Upper lobe of left lung (tissue), 6 donors: ENCODE measurements around the gene FAM89A. TPM values are rescaled to one million over a fixed set of nuclear protein-coding genes. Genes with fewer than 3 reads are reported as not detected.

Experiments
- ATAC-seq, 2 donors: fragments of 200-7000 bp; cut with Tn5 transposase; one replicate each; pipeline ENCODE4 v1.9.1; 2022; ENCODE audit warnings: mild to moderate bottlenecking in 2 of 2, moderate library complexity in 2 of 2; ENCODE audit not compliant: low FRiP score in 2 of 2
- DNase-seq, 2 donors: peaks; one replicate each; pipeline ENCODE4 v3.0.0-alpha.2; 2019 to 2020
- H3K27ac ChIP-seq, 4 donors: fragments of 200-600 bp; sonication (generic); one replicate each; pipeline ENCODE4 v1.5.1; 2016 to 2019
- H3K27me3 ChIP-seq, 4 donors: fragments of 200-600 bp; sonication (generic); one replicate each; pipeline ENCODE4 v1.5.1; 2017 to 2019
- H3K36me3 ChIP-seq, 4 donors: fragments of 200-600 bp; sonication (generic); one replicate each; pipeline ENCODE4 v1.5.1; 2016 to 2019
- H3K4me1 ChIP-seq, 4 donors: fragments of 200-600 bp; sonication (generic); one replicate each; pipeline ENCODE4 v1.5.1; 2018 to 2019
- H3K4me3 ChIP-seq, 4 donors: fragments of 200-600 bp; sonication (generic); one replicate each; pipeline ENCODE4 v1.5.1; 2017 to 2019; ENCODE audit warnings: mild to moderate bottlenecking in 2 of 4, moderate library complexity in 1 of 4
- H3K9me3 ChIP-seq, 4 donors: fragments of 200-600 bp; sonication (generic); one replicate each; pipeline ENCODE4 v1.5.1; 2018 to 2019
- CTCF ChIP-seq, 6 experiments: fragments of 450-650 bp in 4 of 6; fragments of 200-600 bp in 2 of 6; sonication (generic) in 2 of 6; IDR thresholded peaks; one replicate each; pipeline ENCODE4 v1.5.1; 2016 to 2019; ENCODE audit warnings: antibody characterized with exemption in 6 of 6
- EP300 ChIP-seq, 4 donors: sonication (generic); formaldehyde crosslinking; IDR thresholded peaks; one replicate each; pipeline ENCODE4 v1.5.1; 2017; ENCODE audit warnings: antibody characterized with exemption in 4 of 4, control low read depth in 2 of 4
- POLR2A ChIP-seq, 4 donors: fragments of 450-650 bp; IDR thresholded peaks; one replicate each; pipeline ENCODE4 v1.5.1; 2016 to 2017; ENCODE audit warnings: antibody characterized with exemption in 4 of 4, mild to moderate bottlenecking in 2 of 4
- POLR2AphosphoS5 ChIP-seq, 2 donors: sonication (generic); formaldehyde crosslinking; IDR thresholded peaks; one replicate each; pipeline ENCODE4 v1.5.1; 2017; ENCODE audit warnings: antibody characterized with exemption in 2 of 2
- whole genome bisulfite sequencing, 2 donors: methylation state at CpG; one replicate each; pipeline ENCODE4 v1.1.5; 2017 to 2018; 5-methylcytosine and 5-hydroxymethylcytosine counted together
- total RNA-seq, 6 donors: library from RNA; depleted of rRNA in 4 of 6; stranded (reverse); fragments of >200 nt in 4 of 6; gene quantifications; one replicate each; pipeline versions ENCODE4 v1.1.0 to v1.2.1, GENCODE V29; 2016 to 2021
- donor health status: DM: no; HTN: no; CAD: no; lungs with moderate emphysema.
- donor health status: DM: no; HTN: yes; CAD: no; lungs with severe emphysema.

Gene FAM89A
- total RNA-seq, 6 donors from 2014 or later = 17.8 to 64.5 (median 39.3) TPM

- Histone ChIP-seq H3K4me3 (peak overlapping the region; percentile 90 to 98 (median 94)), H3K36me3 (peaks cover 0 to 5% (median 2%) of the 10 kb centered on the region in 4 donors), H3K4me1 (peaks cover 16 to 27% (median 26%) of the 10 kb centered on the region in 4 donors), H3K9me3 (no peaks in the 10 kb centered on the region), H3K27ac (peak overlapping the region; percentile 71 to 89 (median 76)), H3K27me3 (no peaks in the 10 kb centered on the region)
- ATAC-seq (peak in 1 of 2 donors; percentile 1), DNase-seq (peak in 1 of 2 donors; percentile 28)
- TF ChIP-seq POLR2AphosphoS5 (IDR thresholded peaks at IDR 0.05) (no peak), POLR2A (IDR thresholded peaks at IDR 0.05) (no peak), EP300 (IDR thresholded peaks at IDR 0.05) (no peak), CTCF (IDR thresholded peaks at IDR 0.05) (no peak)
- 3% methylated on average over 10 to 28 of the region's 52 CpGs for WGBS, 2 donors
These were observed 62.1 kb downstream of the FAM89A start for GRCh38 chr1:230977761-230978490.

DNA sequence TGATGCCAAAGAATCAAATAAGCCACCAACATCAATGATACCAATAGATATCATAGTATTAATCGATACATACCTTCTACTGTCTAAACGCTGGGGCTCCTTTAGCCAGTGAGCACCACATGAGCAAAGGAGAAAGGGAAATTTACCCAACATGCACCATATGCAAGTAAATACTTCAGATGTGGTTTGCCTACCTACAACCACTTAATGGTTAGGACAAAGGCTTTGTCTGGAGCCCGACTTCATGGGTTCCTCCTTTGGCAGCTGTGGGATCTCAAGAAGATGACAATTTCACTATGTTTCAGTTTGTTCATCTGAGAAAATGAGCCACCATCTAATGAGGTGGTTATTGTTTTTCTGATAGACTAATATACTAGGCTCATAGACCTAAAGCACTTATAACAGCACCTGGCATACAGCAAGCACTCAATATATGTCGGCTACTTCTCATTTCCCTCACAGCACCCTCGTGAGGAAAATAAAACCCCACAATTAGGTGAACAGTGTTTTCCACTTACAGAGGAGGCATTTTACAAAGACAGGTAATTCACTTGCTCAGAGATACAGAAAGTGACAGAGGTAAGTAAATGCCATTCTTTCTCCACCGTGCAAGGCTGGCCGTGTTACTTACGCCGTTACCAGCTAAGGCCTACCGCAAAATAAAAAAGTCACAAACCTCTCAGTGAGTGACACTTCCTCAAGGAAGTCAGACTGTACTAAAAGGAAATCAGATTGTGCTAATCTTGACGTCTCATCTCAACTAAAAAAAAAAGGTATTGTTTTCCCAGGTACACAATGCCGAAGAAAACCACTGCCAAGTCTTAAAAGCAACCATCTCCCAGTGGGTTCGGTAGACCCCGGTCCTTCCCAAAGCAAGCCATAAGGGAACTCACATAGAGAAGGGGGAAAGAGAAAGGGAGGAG lies 63.0 kb downstream of the FAM89A start:
- TF ChIP-seq CTCF (IDR thresholded peaks at IDR 0.05) = no peak
- no peak for TF ChIP-seq POLR2A (IDR thresholded peaks at IDR 0.05)
- TF ChIP-seq POLR2AphosphoS5 (IDR thresholded peaks at IDR 0.05) = no peak
- TF ChIP-seq EP300 (IDR thresholded peaks at IDR 0.05) = no peak
- Histone ChIP-seq H3K27me3 (no peaks in the 10 kb centered on the region), H3K9me3 (no peaks in the 10 kb centered on the region), H3K36me3 (peaks cover 0 to 5% (median 2%) of the 10 kb centered on the region in 4 donors), H3K27ac (peak overlapping the region; percentile 71 to 89 (median 76)), H3K4me3 (peak overlapping the region in 3 of 4 donors; percentile 90 to 98 (median 93)), H3K4me1 (peaks cover 19 to 32% (median 26%) of the 10 kb centered on the region in 4 donors)
- DNase-seq (no peak), ATAC-seq (no peak)
- WGBS, 2 donors = 39 to 47% methylated on average over 14 of the region's 14 CpGs

DNA sequence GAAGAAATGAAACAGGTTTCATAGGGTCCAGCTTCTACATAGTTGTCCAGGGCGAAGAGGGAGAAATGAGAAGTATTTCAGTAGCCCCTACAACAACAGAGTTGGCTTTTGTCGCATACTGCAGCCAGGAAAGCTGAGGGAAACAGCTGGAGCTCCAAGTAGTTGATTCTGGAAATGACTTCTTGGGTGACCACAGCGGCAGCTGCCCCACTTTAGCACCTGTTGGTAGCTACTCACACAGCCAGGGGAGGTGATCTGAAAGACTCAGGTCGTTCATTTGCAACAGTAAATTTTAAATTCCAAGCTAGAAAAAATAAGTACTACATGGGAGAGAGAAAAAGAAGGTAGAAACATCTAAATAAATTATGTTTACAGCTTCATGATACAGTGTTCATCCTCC lies 63.7 kb downstream of the FAM89A start:
- peaks cover 19 to 35% (median 26%) of the 10 kb centered on the region in 4 donors for H3K4me1 ChIP-seq
- no peak overlapping the region for H3K27ac ChIP-seq
- no peak for TF ChIP-seq POLR2AphosphoS5 (IDR thresholded peaks at IDR 0.05)
- no peak for TF ChIP-seq CTCF (IDR thresholded peaks at IDR 0.05)
- TF ChIP-seq EP300 (IDR thresholded peaks at IDR 0.05) = no peak
- TF ChIP-seq POLR2A (IDR thresholded peaks at IDR 0.05) = no peak
- ATAC-seq (no peak), DNase-seq (no peak)
- 87 to 90% methylated on average over 4 of the region's 4 CpGs for WGBS, 2 donors
- H3K9me3 ChIP-seq = no peaks in the 10 kb centered on the region
- no peak overlapping the region for H3K4me3 ChIP-seq
- no peaks in the 10 kb centered on the region for H3K27me3 ChIP-seq
- H3K36me3 ChIP-seq = peaks cover 0 to 5% (median 2%) of the 10 kb centered on the region in 4 donors

- H3K27ac ChIP-seq = no peak overlapping the region
- WGBS, 2 donors = 67 to 96% methylated on average over 3 of the region's 3 CpGs
- ATAC-seq (no peak), DNase-seq (no peak)
- peaks cover 0 to 5% (median 2%) of the 10 kb centered on the region in 4 donors for H3K36me3 ChIP-seq
- H3K4me3 ChIP-seq = no peak overlapping the region
- H3K9me3 ChIP-seq = no peaks in the 10 kb centered on the region
- no peaks in the 10 kb centered on the region for H3K27me3 ChIP-seq
- no peak for TF ChIP-seq CTCF (IDR thresholded peaks at IDR 0.05)
- H3K4me1 ChIP-seq = peaks cover 19 to 35% (median 26%) of the 10 kb centered on the region in 4 donors
These were observed 64.4 kb downstream of the FAM89A start for GRCh38 chr1:230975636-230976035.
